ENCODE measurements around the gene RHEB.

Gene RHEB

GRCh38 chr7:151429560-151430331, 89.9 kb downstream of the RHEB start:
- DNase-seq = no peak

GRCh38 chr7:151429237-151429559, 90.5 kb downstream of the RHEB start:
- DNase-seq = no peak

- DNase-seq = no peak
These were observed 91.1 kb downstream of the RHEB start for GRCh38 chr7:151428378-151429236.

- no peak for DNase-seq
These were observed 91.9 kb downstream of the RHEB start for GRCh38 chr7:151427705-151428377.

- DNase-seq = no peak
These were observed 92.6 kb downstream of the RHEB start for GRCh38 chr7:151426904-151427704.

- DNase-seq = no peak
These were observed 93.2 kb downstream of the RHEB start for GRCh38 chr7:151426441-151426903.

GRCh38 chr7:151425670-151426440, 93.8 kb downstream of the RHEB start:
- no peak for DNase-seq

- DNase-seq = no peak
These were observed 94.9 kb downstream of the RHEB start for GRCh38 chr7:151424799-151425198.

GRCh38 chr7:151423936-151424335, 95.8 kb downstream of the RHEB start:
- no peak for DNase-seq

- DNase-seq = no peak
These were observed 96.5 kb downstream of the RHEB start for GRCh38 chr7:151423226-151423625.

GRCh38 chr7:151422212-151422611, 97.5 kb downstream of the RHEB start:
- no peak for DNase-seq

- no peak for DNase-seq
These were observed 99.6 kb downstream of the RHEB start for GRCh38 chr7:151420144-151420543.

GRCh38 chr7:151416941-151417315, 102.8 kb downstream of the RHEB start:
- no peak for DNase-seq

- no peak for DNase-seq
These were observed 103.4 kb downstream of the RHEB start for GRCh38 chr7:151416112-151416940.
